GM23338 (cell line): ENCODE measurements around the gene B3GNT3. TPM values are rescaled to one million over a fixed set of nuclear protein-coding genes. Genes with fewer than 3 reads are reported as not detected.
A peak's percentile ranks its signal among the peaks of the same experiment; 100 is the strongest.

Source experiments
- ATAC-seq: fragments of 200-7000 bp; cut with Tn5 transposase; 3 replicates; pipeline ENCODE4 v1.9.1; 2020
- DNase-seq: peaks from one replicate; pipeline ENCODE4 v3.0.0-alpha.2; 2015; ENCODE audit warnings: low spot score
- H2AFZ ChIP-seq: fragments of 200-600 bp; sonication (generic); 2 replicates; pipeline ENCODE4 v1.8.0; 2016; ENCODE audit warnings: antibody characterized with exemption, mild to moderate bottlenecking, moderate library complexity
- H3F3A ChIP-seq: fragments of 200-600 bp; sonication (generic); replicated peaks from 2 replicates; pipeline ENCODE4 v1.8.0; 2017; ENCODE audit warnings: antibody characterized with exemption, mixed run types, low read depth
- H3K27ac ChIP-seq: fragments of 200-600 bp; sonication (generic); 2 replicates; pipeline ENCODE4 v1.6.1; 2016; ENCODE audit warnings: low read depth
- H3K27me3 ChIP-seq: fragments of 200-600 bp; sonication (generic); 2 replicates; pipeline ENCODE4 v1.8.0; 2016; ENCODE audit warnings: mild to moderate bottlenecking, mixed run types, moderate library complexity; ENCODE audit not compliant: insufficient read depth
- H3K36me3 ChIP-seq: fragments of 200-600 bp; sonication (generic); 2 replicates; pipeline ENCODE4 v1.8.0; 2016; ENCODE audit warnings: mild to moderate bottlenecking; ENCODE audit not compliant: insufficient read depth
- H3K4me1 ChIP-seq: fragments of 200-600 bp; sonication (generic); 2 replicates; pipeline ENCODE4 v1.8.0; 2016; ENCODE audit warnings: mild to moderate bottlenecking, moderate library complexity; ENCODE audit not compliant: insufficient read depth
- H3K4me2 ChIP-seq: fragments of 200-600 bp; sonication (generic); 2 replicates; pipeline ENCODE4 v1.7.1; 2017; ENCODE audit warnings: mixed run types
- H3K4me3 ChIP-seq: fragments of 200-600 bp; sonication (generic); 2 replicates; pipeline ENCODE4 v1.6.1; 2016; ENCODE audit warnings: mixed run types
- H3K79me2 ChIP-seq: fragments of 200-600 bp; sonication (generic); replicated peaks from 2 replicates; pipeline ENCODE4 v1.8.0; 2017; ENCODE audit warnings: mild to moderate bottlenecking; ENCODE audit not compliant: insufficient read depth
- H3K9me2 ChIP-seq: fragments of 200-600 bp; sonication (generic); 2 replicates; pipeline ENCODE4 v1.8.0; 2017; ENCODE audit not compliant: insufficient read depth
- H4K20me1 ChIP-seq: fragments of 200-600 bp; sonication (generic); replicated peaks from 2 replicates; pipeline ENCODE4 v1.8.0; 2017; ENCODE audit warnings: mild to moderate bottlenecking; ENCODE audit not compliant: insufficient read depth
- H3K27ac Mint-ChIP-seq: 2 replicates; pipeline ENCODE4 v1.8.0; 2020; ENCODE audit warnings: inconsistent platforms, mild to moderate bottlenecking, moderate library complexity, mixed read lengths
- H3K27me3 Mint-ChIP-seq: 3 replicates; pipeline ENCODE4 v1.8.0; 2022; ENCODE audit warnings: low read depth, mild to moderate bottlenecking, moderate library complexity, mixed read lengths, inconsistent platforms; ENCODE audit not compliant: insufficient read depth, poor library complexity
- H3K36me3 Mint-ChIP-seq: 3 replicates; pipeline ENCODE4 v1.8.0; 2021; ENCODE audit warnings: low read depth, mild to moderate bottlenecking, inconsistent platforms, moderate library complexity, mixed read lengths
- H3K4me1 Mint-ChIP-seq: 3 replicates; pipeline ENCODE4 v1.8.0; 2020; ENCODE audit warnings: mild to moderate bottlenecking, inconsistent platforms, mixed read lengths
- H3K4me3 Mint-ChIP-seq: 3 replicates; pipeline ENCODE4 v1.8.0; 2021; ENCODE audit warnings: moderate library complexity, mild to moderate bottlenecking, inconsistent platforms, mixed read lengths
- H3K9me3 Mint-ChIP-seq: 3 replicates; pipeline ENCODE4 v1.8.0; 2020; ENCODE audit warnings: moderate library complexity, mild to moderate bottlenecking, inconsistent platforms, mixed read lengths
- CREB1 ChIP-seq: fragments of 250-450 bp; sonication (Bioruptor Pico); IDR thresholded peaks from 2 replicates; pipeline ENCODE4 v1.5.0; 2020; ENCODE audit warnings: low read depth, mild to moderate bottlenecking, moderate library complexity
- CTCF ChIP-seq, 2 experiments: fragments of 200-600 bp in 1 of 2; sonication (generic) in 1 of 2; conservative IDR thresholded peaks; 2 replicates each; pipeline versions ENCODE4 v1.5.1 to v1.6.1; 2016 to 2017; ENCODE audit warnings: antibody characterized with exemption in 2 of 2, low read depth in 2 of 2, mild to moderate bottlenecking in 2 of 2, moderate library complexity in 1 of 2
- JUNB ChIP-seq: IDR thresholded peaks from one replicate; pipeline ENCODE4 v1.6.1; 2016; ENCODE audit warnings: antibody characterized with exemption; ENCODE audit not compliant: unreplicated experiment
- NANOG ChIP-seq: IDR thresholded peaks from 2 replicates; pipeline ENCODE4 v1.6.1; 2016; ENCODE audit warnings: antibody characterized with exemption, borderline replicate concordance
- POLR2AphosphoS5 ChIP-seq: IDR thresholded peaks from 2 replicates; pipeline ENCODE4 v1.6.1; 2016; ENCODE audit warnings: antibody characterized with exemption, low read depth
- STAT1 ChIP-seq: IDR thresholded peaks from one replicate; pipeline ENCODE4 v1.6.1; 2016; ENCODE audit warnings: antibody characterized with exemption; ENCODE audit not compliant: unreplicated experiment
- ZNF331 ChIP-seq: fragments of 250-450 bp; sonication (Bioruptor Pico); IDR thresholded peaks from 2 replicates; pipeline ENCODE4 v1.5.0; 2020; ENCODE audit warnings: low read depth, mild to moderate bottlenecking, moderate library complexity
- polyA plus RNA-seq: library from polyadenylated mRNA; unstranded; fragments of >200 nt; fragmentation: Nextera tagmentation; extraction: Ambion mirVana; gene quantifications from 2 replicates; pipeline ENCODE4 v1.2.1, GENCODE V29; 2016
- total RNA-seq: library from RNA; depleted of rRNA; stranded (reverse); fragments of >200 nt; shearing (Covaris generic); gene quantifications from 2 replicates; pipeline ENCODE4 v1.2.3, GENCODE V29; 2014
- TF ChIP-seq, protein P1 (sequence below): IDR thresholded peaks from one replicate; pipeline ENCODE4 v1.6.1; 2018; ENCODE audit warnings: antibody characterized with exemption; ENCODE audit not compliant: unreplicated experiment
- TF ChIP-seq, protein P2 (sequence below): IDR thresholded peaks from 2 replicates; pipeline ENCODE4 v1.6.1; 2016; ENCODE audit warnings: antibody characterized with exemption

B3GNT3 gene
- total and polyA plus RNA-seq, 2 experiments from 2014 or later, result 0.99 to 1.9 TPM

- no peaks in the 10 kb centered on the region for H4K20me1 ChIP-seq
- H3K27me3 Mint-ChIP-seq, result peaks cover 11% of the 10 kb centered on the region
- no peaks in the 10 kb centered on the region for H3K79me2 ChIP-seq
- no peak overlapping the region for H2AFZ ChIP-seq
- no peak for ATAC-seq
- H3K27me3 ChIP-seq, result no peaks in the 10 kb centered on the region
- H3K9me2 ChIP-seq, result no peaks in the 10 kb centered on the region
- no peak overlapping the region for H3K27ac Mint-ChIP-seq
- H3K4me2 ChIP-seq, result no peak overlapping the region
- H3K4me1 ChIP-seq, result no peaks in the 10 kb centered on the region
- H3K36me3 Mint-ChIP-seq, result no peaks in the 10 kb centered on the region
- H3K4me3 ChIP-seq, result no peak overlapping the region; the same call in 1 of the 2 replicates
- H3F3A ChIP-seq, result no peaks in the 10 kb centered on the region
- no peak for DNase-seq
- no peaks in the 10 kb centered on the region for H3K36me3 ChIP-seq
- no peak overlapping the region for H3K27ac ChIP-seq
- H3K4me3 Mint-ChIP-seq, result peak overlapping the region; percentile 65
- peaks cover 5% of the 10 kb centered on the region for H3K4me1 Mint-ChIP-seq
- no peaks in the 10 kb centered on the region for H3K9me3 Mint-ChIP-seq
- no peak for TF ChIP-seq NANOG
- TF ChIP-seq, protein P1, sequence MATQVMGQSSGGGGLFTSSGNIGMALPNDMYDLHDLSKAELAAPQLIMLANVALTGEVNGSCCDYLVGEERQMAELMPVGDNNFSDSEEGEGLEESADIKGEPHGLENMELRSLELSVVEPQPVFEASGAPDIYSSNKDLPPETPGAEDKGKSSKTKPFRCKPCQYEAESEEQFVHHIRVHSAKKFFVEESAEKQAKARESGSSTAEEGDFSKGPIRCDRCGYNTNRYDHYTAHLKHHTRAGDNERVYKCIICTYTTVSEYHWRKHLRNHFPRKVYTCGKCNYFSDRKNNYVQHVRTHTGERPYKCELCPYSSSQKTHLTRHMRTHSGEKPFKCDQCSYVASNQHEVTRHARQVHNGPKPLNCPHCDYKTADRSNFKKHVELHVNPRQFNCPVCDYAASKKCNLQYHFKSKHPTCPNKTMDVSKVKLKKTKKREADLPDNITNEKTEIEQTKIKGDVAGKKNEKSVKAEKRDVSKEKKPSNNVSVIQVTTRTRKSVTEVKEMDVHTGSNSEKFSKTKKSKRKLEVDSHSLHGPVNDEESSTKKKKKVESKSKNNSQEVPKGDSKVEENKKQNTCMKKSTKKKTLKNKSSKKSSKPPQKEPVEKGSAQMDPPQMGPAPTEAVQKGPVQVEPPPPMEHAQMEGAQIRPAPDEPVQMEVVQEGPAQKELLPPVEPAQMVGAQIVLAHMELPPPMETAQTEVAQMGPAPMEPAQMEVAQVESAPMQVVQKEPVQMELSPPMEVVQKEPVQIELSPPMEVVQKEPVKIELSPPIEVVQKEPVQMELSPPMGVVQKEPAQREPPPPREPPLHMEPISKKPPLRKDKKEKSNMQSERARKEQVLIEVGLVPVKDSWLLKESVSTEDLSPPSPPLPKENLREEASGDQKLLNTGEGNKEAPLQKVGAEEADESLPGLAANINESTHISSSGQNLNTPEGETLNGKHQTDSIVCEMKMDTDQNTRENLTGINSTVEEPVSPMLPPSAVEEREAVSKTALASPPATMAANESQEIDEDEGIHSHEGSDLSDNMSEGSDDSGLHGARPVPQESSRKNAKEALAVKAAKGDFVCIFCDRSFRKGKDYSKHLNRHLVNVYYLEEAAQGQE, result no peak
- TF ChIP-seq STAT1, result no peak
- TF ChIP-seq ZNF331 (CRISPR knock-in tag), result no peak
- no peak for TF ChIP-seq JUNB
- no peak for TF ChIP-seq CTCF (conservative IDR thresholded peaks at IDR 0.05; ENCODE audit: low read depth in 2 of 2)
- no peak for TF ChIP-seq CREB1 (CRISPR knock-in tag)
- TF ChIP-seq, protein P2, sequence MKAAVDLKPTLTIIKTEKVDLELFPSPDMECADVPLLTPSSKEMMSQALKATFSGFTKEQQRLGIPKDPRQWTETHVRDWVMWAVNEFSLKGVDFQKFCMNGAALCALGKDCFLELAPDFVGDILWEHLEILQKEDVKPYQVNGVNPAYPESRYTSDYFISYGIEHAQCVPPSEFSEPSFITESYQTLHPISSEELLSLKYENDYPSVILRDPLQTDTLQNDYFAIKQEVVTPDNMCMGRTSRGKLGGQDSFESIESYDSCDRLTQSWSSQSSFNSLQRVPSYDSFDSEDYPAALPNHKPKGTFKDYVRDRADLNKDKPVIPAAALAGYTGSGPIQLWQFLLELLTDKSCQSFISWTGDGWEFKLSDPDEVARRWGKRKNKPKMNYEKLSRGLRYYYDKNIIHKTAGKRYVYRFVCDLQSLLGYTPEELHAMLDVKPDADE, result no peak
- no peak for TF ChIP-seq POLR2AphosphoS5
These were observed 45.9 kb upstream of the B3GNT3 start for GRCh38 chr19:17748884-17749638.
